ENCODE data around the gene POU2AF1. TPM values are rescaled to one million over a fixed set of nuclear protein-coding genes. Genes with fewer than 3 reads are reported as not detected.

POU2AF1 gene
- polyA plus RNA-seq, 2 of the 4 experiments (the other 2 are of a cell fraction): not detected

DNA sequence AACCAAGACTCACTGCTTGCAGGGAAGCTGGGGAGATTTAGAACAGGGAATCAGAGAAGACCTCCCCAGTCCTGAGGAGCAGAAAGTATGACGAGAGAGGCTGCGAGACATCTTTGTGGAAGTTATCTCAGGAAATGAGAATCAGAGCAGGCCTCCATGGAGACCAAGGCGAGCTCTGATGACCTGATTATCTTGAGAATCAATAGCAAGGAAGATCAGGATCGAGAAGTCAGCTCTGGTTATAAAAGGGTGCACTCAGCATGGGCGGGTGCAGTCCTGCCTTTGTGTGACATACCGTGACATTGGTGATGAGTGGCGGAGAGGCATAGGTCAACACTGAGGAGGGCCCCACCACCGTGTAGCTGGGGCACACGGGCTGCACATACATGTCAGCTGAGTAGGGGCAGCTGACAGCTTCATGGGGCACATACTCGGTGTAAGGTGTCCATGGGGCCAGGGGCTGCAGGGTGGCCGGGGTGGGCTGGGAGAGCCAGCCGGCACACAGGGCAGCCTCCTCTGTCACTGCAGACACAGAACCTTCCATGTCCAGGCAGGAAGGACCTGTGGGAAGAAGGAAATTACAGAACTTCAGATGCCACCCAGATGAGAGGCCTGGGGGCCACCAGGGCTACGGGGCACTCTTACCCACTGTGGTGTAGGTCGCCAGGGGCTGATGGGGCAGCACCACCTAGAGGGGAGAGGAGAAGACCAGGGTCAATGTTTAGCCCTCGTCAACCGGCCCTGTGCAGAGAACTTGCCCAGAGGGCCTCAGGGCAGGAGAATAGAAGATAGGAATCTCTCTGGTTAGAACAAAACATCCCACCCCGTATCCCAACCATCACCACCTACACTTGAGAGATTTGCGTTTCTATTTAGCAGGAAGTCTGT lies 21.7 kb downstream of the POU2AF1 start:
- no peaks in the 10 kb centered on the region for H3K9me3 ChIP-seq
- no peak overlapping the region for H3K4me3 ChIP-seq
- no peak for TF ChIP-seq FOXS1 (CRISPR knock-in tag; IDR thresholded peaks at IDR 0.05)
- TF ChIP-seq RAD21 (conservative IDR thresholded peaks at IDR 0.05 in 1 of 2, IDR thresholded peaks at IDR 0.05 in 1 of 2): peak in 1 of 2 experiments; percentile 16; a peak in 1 of 5 replicates
- H3K4me1 ChIP-seq: no peaks in the 10 kb centered on the region
- ATAC-seq: peak; percentile 32 to 72; a peak in 3 of 6 replicates
- POLR2A ChIA-PET: no interaction called here
- FAIRE-seq: no peak
- DNase-seq (ENCODE audit: low read depth in 1 of 2, low spot score in 1 of 2): no peak
- H3K4me2 ChIP-seq: no peak overlapping the region
- WGBS (ENCODE audit: missing lambda C conversion rate): 78% methylated on average over 11 of the region's 18 CpGs
- no peak overlapping the region for H3K27ac ChIP-seq
- CTCF ChIA-PET: interaction anchor here (0.9 kb wide), 1 partner anchor 75 kb away, joined by 3 read pairs; no protein-coding TSS in a partner anchor

DNA sequence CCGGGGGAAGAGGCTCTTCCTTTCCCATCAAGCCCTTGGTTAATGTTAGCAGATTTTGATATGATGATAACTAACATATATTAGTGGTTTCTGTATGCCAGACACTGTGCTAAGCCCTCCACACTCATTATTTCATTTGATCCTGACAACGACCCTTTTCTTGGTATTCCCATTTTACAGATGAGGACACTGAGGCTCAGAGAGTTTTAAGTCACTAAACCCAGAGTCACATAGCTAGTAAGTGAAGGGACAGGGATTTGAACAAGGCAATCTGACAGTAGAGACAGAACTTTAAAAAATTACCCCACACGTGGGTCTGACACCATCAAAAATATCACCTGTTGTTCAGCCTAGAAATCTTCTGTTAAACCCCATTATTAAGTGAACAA lies 22.4 kb downstream of the POU2AF1 start:
- ChIA-PET CTCF (interaction anchor here (0.9 kb wide), 1 partner anchor 74 kb away, joined by 3 read pairs; no protein-coding TSS in a partner anchor), POLR2A (no interaction called here)
- ATAC-seq (no peak), FAIRE-seq (no peak), DNase-seq (ENCODE audit: low read depth in 1 of 2, low spot score in 1 of 2) (no peak)
- no peak for TF ChIP-seq E2F6 (IDR thresholded peaks at IDR 0.05; ENCODE audit: borderline replicate concordance, low read depth)
- no peak for TF ChIP-seq BHLHE40 (IDR thresholded peaks at IDR 0.05; ENCODE audit: low read depth, low read length)
- Histone ChIP-seq H3K4me3 (no peak overlapping the region), H3K27ac (no peak overlapping the region), H3K4me2 (no peak overlapping the region), H3K4me1 (no peaks in the 10 kb centered on the region), H3K9me3 (no peaks in the 10 kb centered on the region)
- 19% methylated on average over 3 of the region's 3 CpGs for WGBS (ENCODE audit: missing lambda C conversion rate)

- ATAC-seq (no peak), FAIRE-seq (no peak), DNase-seq (ENCODE audit: low read depth in 1 of 2, low spot score in 1 of 2) (no peak)
- H3K4me1 ChIP-seq: no peaks in the 10 kb centered on the region
- no peak overlapping the region for H3K4me2 ChIP-seq
- ChIA-PET POLR2A (no interaction called here), CTCF (no interaction called here)
- no peaks in the 10 kb centered on the region for H3K9me3 ChIP-seq
- TF ChIP-seq RFX5 (IDR thresholded peaks at IDR 0.05) (no peak), HMGXB4 (CRISPR knock-in tag; IDR thresholded peaks at IDR 0.05; ENCODE audit: borderline replicate concordance) (no peak), FOSB (CRISPR knock-in tag; IDR thresholded peaks at IDR 0.05) (no peak), ZFP36 (IDR thresholded peaks at IDR 0.05; ENCODE audit: borderline replicate concordance, partially characterized antibody) (no peak), EHF (CRISPR knock-in tag; IDR thresholded peaks at IDR 0.05) (no peak), JUN (IDR thresholded peaks at IDR 0.05) (no peak), ZNF302 (CRISPR knock-in tag; IDR thresholded peaks at IDR 0.05) (no peak), RCOR1 (IDR thresholded peaks at IDR 0.05; ENCODE audit: low read depth, low read length) (no peak), CHD2 (IDR thresholded peaks at IDR 0.05; ENCODE audit: low read length, partially characterized antibody) (no peak), PHF8 (IDR thresholded peaks at IDR 0.05; ENCODE audit: borderline replicate concordance, low read depth) (no peak), ELK1 (IDR thresholded peaks at IDR 0.05; ENCODE audit: low read depth, low read length) (no peak), HOXB13 (CRISPR knock-in tag; IDR thresholded peaks at IDR 0.05; ENCODE audit: low read depth) (no peak), RAD21 (conservative IDR thresholded peaks at IDR 0.05 in 1 of 2, IDR thresholded peaks at IDR 0.05 in 1 of 2) (no peak), RNF2 (IDR thresholded peaks at IDR 0.05; ENCODE audit: borderline replicate concordance, low read depth) (no peak), EP300 (IDR thresholded peaks at IDR 0.05) (no peak), FOXS1 (CRISPR knock-in tag; IDR thresholded peaks at IDR 0.05) (no peak), MAZ (IDR thresholded peaks at IDR 0.05; ENCODE audit: borderline replicate concordance, low read depth, low read length) (no peak), ZSCAN20 (CRISPR knock-in tag; IDR thresholded peaks at IDR 0.05) (no peak), ZC3H11A (IDR thresholded peaks at IDR 0.05) (no peak)
- TF ChIP-seq, protein P1, sequence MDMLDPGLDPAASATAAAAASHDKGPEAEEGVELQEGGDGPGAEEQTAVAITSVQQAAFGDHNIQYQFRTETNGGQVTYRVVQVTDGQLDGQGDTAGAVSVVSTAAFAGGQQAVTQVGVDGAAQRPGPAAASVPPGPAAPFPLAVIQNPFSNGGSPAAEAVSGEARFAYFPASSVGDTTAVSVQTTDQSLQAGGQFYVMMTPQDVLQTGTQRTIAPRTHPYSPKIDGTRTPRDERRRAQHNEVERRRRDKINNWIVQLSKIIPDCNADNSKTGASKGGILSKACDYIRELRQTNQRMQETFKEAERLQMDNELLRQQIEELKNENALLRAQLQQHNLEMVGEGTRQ (IDR thresholded peaks at IDR 0.05): no peak
- H3K27ac ChIP-seq: no peak overlapping the region
- WGBS (ENCODE audit: missing lambda C conversion rate): 40% methylated on average over 5 of the region's 5 CpGs
- no peak overlapping the region for H3K4me3 ChIP-seq
These were observed 23.0 kb downstream of the POU2AF1 start for GRCh38 chr11:111355956-111356659.
